Measurements from ENCODE around the gene CCT4. TPM values are rescaled to one million over a fixed set of nuclear protein-coding genes. Genes with fewer than 3 reads are reported as not detected.
"Not testable (repeated sequence)": the region's sequence is repeated elsewhere in the genome, so short reads cannot be mapped to it uniquely, and the experiment has no call there.

The CCT4 gene
- total RNA-seq, 2 donors from 2014 or later, result 50.4 to 60.5 TPM

- Histone ChIP-seq H3K4me1 (ENCODE audit: control insufficient read depth in 1 of 2, low read depth in 2 of 2) (no peaks in the 10 kb centered on the region), H3K4me3 (no peak overlapping the region), H3K27ac (no peak overlapping the region), H3K27me3 (replicated peaks; ENCODE audit: insufficient read depth) (no peaks in the 10 kb centered on the region), H3K36me3 (peaks cover 69% of the 10 kb centered on the region), H3K9me3 (no peaks in the 10 kb centered on the region)
- DNase-seq (ENCODE audit: low spot score) (no peak), ATAC-seq (ENCODE audit: insufficient number of reproducible peaks, low FRiP score, low read depth) (no peak)
- TF ChIP-seq CTCF (IDR thresholded peaks at IDR 0.05), result no peak
Observed at GRCh38 chr2:61878761-61879160, 9.7 kb downstream of the CCT4 start.

- no peak for TF ChIP-seq CTCF (IDR thresholded peaks at IDR 0.05)
- Histone ChIP-seq H3K4me3 (no peak overlapping the region), H3K36me3 (peaks cover 68% of the 10 kb centered on the region), H3K9me3 (no peaks in the 10 kb centered on the region), H3K27ac (no peak overlapping the region), H3K4me1 (ENCODE audit: control insufficient read depth in 1 of 2, low read depth in 2 of 2) (no peaks in the 10 kb centered on the region), H3K27me3 (replicated peaks; ENCODE audit: insufficient read depth) (no peaks in the 10 kb centered on the region)
- DNase-seq (ENCODE audit: low spot score) (no peak), ATAC-seq (ENCODE audit: insufficient number of reproducible peaks, low FRiP score, low read depth) (no peak)
Observed at GRCh38 chr2:61877571-61878245, 10.7 kb downstream of the CCT4 start.

GRCh38 chr2:61876400-61876799 is 12.1 kb downstream of the CCT4 start:
- Histone ChIP-seq H3K4me3 (no peak overlapping the region), H3K4me1 (ENCODE audit: control insufficient read depth in 1 of 2, low read depth in 2 of 2) (no peaks in the 10 kb centered on the region), H3K27me3 (replicated peaks; ENCODE audit: insufficient read depth) (no peaks in the 10 kb centered on the region), H3K27ac (no peak overlapping the region), H3K36me3 (peaks cover 72% of the 10 kb centered on the region), H3K9me3 (no peaks in the 10 kb centered on the region)
- TF ChIP-seq CTCF (IDR thresholded peaks at IDR 0.05), result no peak
- ATAC-seq (ENCODE audit: insufficient number of reproducible peaks, low FRiP score, low read depth) (no peak), DNase-seq (ENCODE audit: low spot score) (no peak)

- H3K4me3 ChIP-seq; H3K9me3 ChIP-seq; H3K27ac ChIP-seq; H3K27me3 ChIP-seq (replicated peaks; ENCODE audit: insufficient read depth); ATAC-seq (ENCODE audit: insufficient number of reproducible peaks, low FRiP score, low read depth); DNase-seq (ENCODE audit: low spot score); H3K4me1 ChIP-seq (ENCODE audit: control insufficient read depth in 1 of 2, low read depth in 2 of 2): not testable (repeated sequence)
- H3K36me3 ChIP-seq, result peaks cover 37% of the 10 kb centered on the region
Observed at GRCh38 chr2:61866482-61867089, 21.9 kb downstream of the CCT4 start.

- H3K4me3 ChIP-seq, result no peak overlapping the region
- no peak for TF ChIP-seq CTCF (IDR thresholded peaks at IDR 0.05)
- DNase-seq (ENCODE audit: low spot score), result no peak
- H3K9me3 ChIP-seq, result no peaks in the 10 kb centered on the region
- H3K36me3 ChIP-seq, result peaks cover 10% of the 10 kb centered on the region
- no peaks in the 10 kb centered on the region for H3K27me3 ChIP-seq (replicated peaks; ENCODE audit: insufficient read depth)
- no peak overlapping the region for H3K27ac ChIP-seq
- ATAC-seq (ENCODE audit: insufficient number of reproducible peaks, low FRiP score, low read depth), result no peak
- H3K4me1 ChIP-seq (ENCODE audit: control insufficient read depth in 1 of 2, low read depth in 2 of 2), result no peaks in the 10 kb centered on the region
Observed at GRCh38 chr2:61862085-61862484, 26.4 kb downstream of the CCT4 start.
